A549 (cell line): ENCODE data around the gene ATP10A.

Source experiments
- BHLHE40 ChIP-seq: IDR thresholded peaks from 2 replicates; pipeline ENCODE4 v1.6.1; 2012; ENCODE audit warnings: low read depth, low read length, inconsistent platforms
- CBX2 ChIP-seq: fragments of 200-600 bp; sonication (generic); IDR thresholded peaks from 2 replicates; pipeline ENCODE4 v1.6.1; 2016; ENCODE audit warnings: low read depth, mild to moderate bottlenecking, borderline replicate concordance
- CEBPB ChIP-seq, 2 experiments: fragments of >200 bp in 1 of 2; sonication (Bioruptor Twin) in 1 of 2; formaldehyde crosslinking in 1 of 2; IDR thresholded peaks; 2 replicates each; pipeline ENCODE4 v1.6.1; 2012 to 2016
- CTCF ChIP-seq: fragments of >200 bp; sonication (Bioruptor Twin); formaldehyde crosslinking; IDR thresholded peaks from 3 replicates; pipeline ENCODE4 v1.5.1; 2016
- FOSL2 ChIP-seq, 2 experiments: fragments of 450-650 bp in 1 of 2; fragments of >200 bp in 1 of 2; sonication (Bioruptor Twin) in 1 of 2; formaldehyde crosslinking; IDR thresholded peaks; 2 replicates each; pipeline versions ENCODE4 v1.5.0 to v1.6.1; 2016 to 2020; ENCODE audit warnings: mild to moderate bottlenecking in 1 of 2, moderate library complexity in 1 of 2
- HOXB13 ChIP-seq: fragments of 250-450 bp; sonication (Bioruptor Pico); IDR thresholded peaks from 2 replicates; pipeline ENCODE4 v1.5.0; 2020; ENCODE audit warnings: low read depth, mild to moderate bottlenecking, moderate library complexity
- JUN ChIP-seq, 2 experiments: fragments of >200 bp; sonication (Bioruptor Twin); formaldehyde crosslinking; IDR thresholded peaks; 2 replicates in 1 of 2; 3 replicates in 1 of 2; pipeline ENCODE4 v1.6.1; 2016 to 2017
- KDM5A ChIP-seq: fragments of 200-600 bp; sonication (generic); IDR thresholded peaks from 2 replicates; pipeline ENCODE4 v1.6.1; 2016; ENCODE audit warnings: antibody characterized with exemption, mild to moderate bottlenecking
- MAZ ChIP-seq: fragments of 150-350 bp; IDR thresholded peaks from 2 replicates; pipeline ENCODE4 v1.6.1; 2014; ENCODE audit warnings: antibody characterized with exemption, low read depth, low read length, borderline replicate concordance
- MYC ChIP-seq: IDR thresholded peaks from 2 replicates; pipeline ENCODE4 v1.6.1; 2012; ENCODE audit warnings: mild to moderate bottlenecking, inconsistent platforms, low read length, improper control_type of control experiment, borderline replicate concordance
- POLR2A ChIP-seq: IDR thresholded peaks from 2 replicates; pipeline ENCODE4 v1.6.1; 2012; ENCODE audit warnings: mild to moderate bottlenecking, low read length
- RAD21 ChIP-seq, 2 experiments: fragments of >200 bp in 1 of 2; sonication (Bioruptor Twin) in 1 of 2; formaldehyde crosslinking in 1 of 2; IDR thresholded peaks in 1 of 2; conservative IDR thresholded peaks in 1 of 2; 2 replicates in 1 of 2; 3 replicates in 1 of 2; pipeline ENCODE4 v1.6.1; 2012 to 2018; ENCODE audit warnings: inconsistent platforms in 1 of 2
- RCOR1 ChIP-seq: fragments of 150-350 bp; IDR thresholded peaks from 2 replicates; pipeline ENCODE4 v1.6.1; 2014; ENCODE audit warnings: antibody characterized with exemption, low read length, low read depth
- REST ChIP-seq: fragments of 200-600 bp; sonication (generic); IDR thresholded peaks from 2 replicates; pipeline ENCODE4 v1.6.1; 2016; ENCODE audit warnings: antibody characterized with exemption, mild to moderate bottlenecking, moderate library complexity

- TF ChIP-seq REST = no peak
- no peak for TF ChIP-seq FOSL2 (IDR thresholded peaks at IDR 0.05)
- TF ChIP-seq FOSL2 (CRISPR knock-in tag; IDR thresholded peaks at IDR 0.05) = no peak
- no peak for TF ChIP-seq HOXB13 (CRISPR knock-in tag)
- no peak for TF ChIP-seq RAD21 (conservative IDR thresholded peaks at IDR 0.05 in 1 of 2, IDR thresholded peaks at IDR 0.05 in 1 of 2)
- TF ChIP-seq CEBPB (IDR thresholded peaks at IDR 0.05) = no peak
- TF ChIP-seq BHLHE40 = no peak
- no peak for TF ChIP-seq MAZ
- TF ChIP-seq CBX2 = no peak
- TF ChIP-seq CTCF = no peak
- TF ChIP-seq RCOR1 = no peak
- no peak for TF ChIP-seq JUN (IDR thresholded peaks at IDR 0.05)
- TF ChIP-seq KDM5A = no peak
- TF ChIP-seq POLR2A = no peak
- no peak for TF ChIP-seq MYC
Observed at GRCh38 chr15:25711691-25712090, 151.4 kb downstream of the ATP10A start.
